T-cell (primary cell): ENCODE measurements around the gene CARMIL3. TPM values are rescaled to one million over a fixed set of nuclear protein-coding genes. Genes with fewer than 3 reads are reported as not detected.

ENCODE experiments used
- ATAC-seq, 4 experiments: fragments of 200-7000 bp in 3 of 4; fragments of 150-1000 bp in 1 of 4; cut with Tn5 transposase; replicated peaks in 1 of 4; 1 replicate in 3 of 4; 2 replicates in 1 of 4; pipeline ENCODE4 v1.10.0; 2021; ENCODE audit warnings: moderate library complexity in 3 of 4, mild to moderate bottlenecking in 2 of 4, moderate number of reproducible peaks in 1 of 4
- CTCF ChIA-PET, 2 donors: fragments of 300-600 bp; sonication (Branson Sonifier 250); formaldehyde crosslinking; loops; one replicate each; lab custom pipeline; 2022; ENCODE audit warnings: antibody characterized with exemption in 2 of 2; lab: Charles Lee
- POLR2A ChIA-PET, 2 donors: fragments of 300-600 bp; sonication (Branson Sonifier 250); formaldehyde crosslinking; loops; one replicate each; lab custom pipeline; 2022; ENCODE audit warnings: antibody characterized with exemption in 2 of 2; lab: Charles Lee
- DNase-seq, 35 experiments: peaks; one replicate each; pipeline versions ENCODE4 v3.0.0 to v3.0.0-alpha.2; 2013 to 2023
- H3K27ac ChIP-seq: one replicate; pipeline ENCODE4 v1.5.1; 2013; ENCODE audit warnings: low read length
- H3K27me3 ChIP-seq, 2 experiments: replicated peaks in 1 of 2; 1 replicate in 1 of 2; 2 replicates in 1 of 2; pipeline versions ENCODE4 v1.6.1 to v1.7.0; 2013; ENCODE audit warnings: low read length in 1 of 2, mixed read lengths in 1 of 2; ENCODE audit not compliant: control insufficient read depth in 2 of 2, insufficient read depth in 2 of 2; ENCODE audit errors: extremely low read depth in 1 of 2
- H3K36me3 ChIP-seq, 2 donors: 1 replicate in 1 of 2; 2 replicates in 1 of 2; pipeline versions ENCODE4 v1.6.1 to v1.7.0; 2013; ENCODE audit warnings: low read length in 1 of 2; ENCODE audit not compliant: control insufficient read depth in 2 of 2, insufficient read depth in 1 of 2; ENCODE audit errors: extremely low read depth in 1 of 2
- H3K4me1 ChIP-seq, 2 experiments: 1 replicate in 1 of 2; 2 replicates in 1 of 2; pipeline versions ENCODE4 v1.6.1 to v1.7.0; 2013; ENCODE audit warnings: low read length in 2 of 2, mixed read lengths in 1 of 2; ENCODE audit not compliant: insufficient read depth in 2 of 2, control insufficient read depth in 1 of 2; ENCODE audit errors: extremely low read depth in 1 of 2
- H3K4me3 ChIP-seq, 2 donors: 1 replicate in 1 of 2; 2 replicates in 1 of 2; pipeline versions ENCODE4 v1.5.1 to v1.7.0; 2013; ENCODE audit warnings: mild to moderate bottlenecking in 2 of 2, low read length in 1 of 2, moderate library complexity in 1 of 2; ENCODE audit not compliant: control insufficient read depth in 1 of 2; ENCODE audit errors: extremely low read depth in 1 of 2
- H3K9me3 ChIP-seq: 2 replicates; pipeline ENCODE4 v1.7.0; 2013
- H3K27ac Mint-ChIP-seq, 2 donors: one replicate each; pipeline ENCODE4 v1.8.0; 2020 to 2021; ENCODE audit warnings: mild to moderate bottlenecking in 2 of 2, mixed read lengths in 2 of 2
- H3K27me3 Mint-ChIP-seq, 2 donors: one replicate each; pipeline ENCODE4 v1.8.0; 2021 to 2022; ENCODE audit warnings: mixed read lengths in 2 of 2
- H3K36me3 Mint-ChIP-seq: one replicate; pipeline ENCODE4 v1.8.0; 2021; ENCODE audit warnings: mixed read lengths
- H3K4me1 Mint-ChIP-seq, 3 donors: one replicate each; pipeline ENCODE4 v1.8.0; 2020 to 2022; ENCODE audit warnings: mixed read lengths in 3 of 3, mild to moderate bottlenecking in 1 of 3
- H3K4me3 Mint-ChIP-seq, 3 donors: one replicate each; pipeline ENCODE4 v1.8.0; 2020 to 2022; ENCODE audit warnings: mild to moderate bottlenecking in 3 of 3, mixed read lengths in 3 of 3, moderate library complexity in 3 of 3
- H3K9me3 Mint-ChIP-seq, 3 donors: one replicate each; pipeline ENCODE4 v1.8.0; 2020 to 2022; ENCODE audit warnings: mixed read lengths in 3 of 3
- WGBS: methylation state at CpG from one replicate; pipeline ENCODE4 v1.1.5; 2013; ENCODE audit warnings: missing lambda C conversion rate; ENCODE audit not compliant: insufficient coverage; 5-methylcytosine and 5-hydroxymethylcytosine counted together
- total RNA-seq, 35 experiments: library from RNA in 6 of 35; stranded (reverse) in 6 of 35; fragments of 120-200 nt in 1 of 35; gene quantifications; one replicate each; pipeline versions ENCODE4 v1.2.1 to v1.2.4 and lab custom pipeline; 2013 to 2026

CARMIL3 gene
- total RNA-seq, 5 donors from 2014 or later (not counting 1 experiment from before 2014, with no cell fraction given): 0.38 to 1.9 (median 0.59) TPM

DNA sequence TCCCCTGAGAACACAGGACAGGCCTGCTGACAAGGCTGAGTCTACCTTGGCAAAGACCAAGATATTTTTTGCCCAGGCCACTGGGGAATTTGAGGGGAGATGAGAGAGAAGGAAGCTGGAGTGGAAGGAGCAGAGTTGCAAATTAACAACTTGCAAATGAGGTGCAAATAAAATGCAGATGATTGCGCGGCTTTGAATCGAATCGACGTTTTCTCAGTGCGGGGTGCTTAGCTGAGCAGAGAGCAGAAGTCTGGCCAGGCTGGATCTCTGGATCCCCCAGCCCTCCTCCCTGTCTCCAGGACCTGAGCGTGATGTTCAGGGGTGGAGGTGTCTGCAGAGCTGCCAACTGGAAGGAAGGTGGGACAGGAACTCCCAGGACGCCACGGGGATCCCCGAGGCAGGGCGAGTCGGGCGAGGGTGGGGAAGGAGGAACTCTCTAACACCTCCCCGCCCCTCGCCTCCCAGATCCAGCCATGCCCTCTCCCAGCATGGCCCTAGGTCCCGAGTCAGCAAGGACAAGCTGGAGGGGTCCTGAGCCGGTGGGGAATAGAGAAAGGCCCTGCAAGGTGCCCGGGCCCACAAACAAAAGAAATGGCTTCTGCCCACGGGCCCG lies 527 bp upstream of the CARMIL3 start:
- 3% methylated on average over 3 of the region's 20 CpGs for WGBS
- no peaks in the 10 kb centered on the region for H3K36me3 ChIP-seq
- H3K9me3 ChIP-seq: no peaks in the 10 kb centered on the region
- peaks cover 2 to 23% of the 10 kb centered on the region in 2 experiments for H3K4me1 ChIP-seq
- peaks cover 0 to 39% of the 10 kb centered on the region in 2 experiments for H3K27me3 ChIP-seq
- POLR2A ChIA-PET: no interaction called here
- Mint-ChIP-seq H3K27me3 (peaks cover 11 to 25% of the 10 kb centered on the region in 2 donors), H3K27ac (no peak overlapping the region), H3K4me1 (peaks cover 10 to 20% (median 16%) of the 10 kb centered on the region in 3 donors), H3K36me3 (no peaks in the 10 kb centered on the region), H3K9me3 (no peaks in the 10 kb centered on the region), H3K4me3 (peak overlapping the region; percentile 79 to 83 (median 80))
- ATAC-seq (peak in 2 of 4 experiments; percentile 9 to 12), DNase-seq (peak in 3 of 35 experiments; percentile 5 to 25 (median 11))
- CTCF ChIA-PET: no interaction called here
- H3K27ac ChIP-seq: no peak overlapping the region
- H3K4me3 ChIP-seq: peak overlapping the region; percentile 52 to 53

DNA sequence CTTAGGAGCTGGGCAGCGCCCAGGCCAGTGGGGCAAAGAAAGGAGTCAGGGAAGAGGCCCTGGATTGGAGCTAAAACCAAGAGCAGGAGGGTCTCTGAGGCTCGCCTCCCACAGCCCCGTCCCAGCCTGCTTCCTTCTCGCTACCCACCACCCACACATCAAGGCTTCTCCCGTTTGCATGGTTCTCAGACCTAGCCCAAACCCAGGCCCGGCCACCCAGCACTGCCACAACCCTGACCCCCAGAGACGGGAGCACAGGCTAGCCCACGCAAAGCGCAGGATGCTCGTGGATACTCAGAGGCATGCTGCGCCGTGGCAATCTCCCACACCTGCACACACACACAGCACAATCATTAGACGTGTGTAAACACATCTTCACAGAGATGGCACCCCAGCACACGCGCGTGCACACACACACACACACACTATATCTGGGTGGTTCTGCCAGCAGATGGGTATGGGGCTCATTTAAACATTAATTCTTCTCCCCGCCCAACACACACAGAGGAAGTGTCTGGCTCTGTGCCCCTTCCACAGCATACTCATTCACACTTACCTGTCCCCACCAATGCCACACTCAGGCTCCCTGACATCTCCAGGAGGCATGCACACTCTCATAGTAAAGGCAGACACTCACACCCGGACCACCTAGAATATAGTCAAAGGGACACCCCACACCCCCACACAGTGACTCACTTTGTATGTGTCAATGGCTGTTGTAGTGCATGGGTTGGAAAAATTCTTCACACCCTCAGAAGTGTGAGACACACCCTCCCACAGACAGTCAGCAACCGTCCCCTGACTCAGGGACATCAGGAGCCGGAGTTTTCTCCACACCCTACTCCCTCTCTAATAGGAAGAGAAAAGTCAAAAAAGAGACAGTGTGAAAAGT lies 1.1 kb downstream of the CARMIL3 start:
- Mint-ChIP-seq H3K27ac (peak overlapping the region in 1 of 2 donors; percentile 20), H3K4me1 (peaks cover 10 to 20% (median 16%) of the 10 kb centered on the region in 3 donors), H3K27me3 (peaks cover 11 to 23% of the 10 kb centered on the region in 2 donors), H3K4me3 (peak overlapping the region; percentile 74 to 81 (median 80)), H3K36me3 (no peaks in the 10 kb centered on the region), H3K9me3 (no peaks in the 10 kb centered on the region)
- CTCF ChIA-PET: no interaction called here
- ATAC-seq (peak in 1 of 4 experiments; percentile 14), DNase-seq (peak in 5 of 35 experiments; percentile 3 to 46 (median 15))
- Histone ChIP-seq H3K36me3 (no peaks in the 10 kb centered on the region), H3K9me3 (no peaks in the 10 kb centered on the region), H3K27me3 (peaks cover 0 to 42% of the 10 kb centered on the region in 2 experiments), H3K4me1 (peaks cover 2 to 23% of the 10 kb centered on the region in 2 experiments), H3K27ac (no peak overlapping the region), H3K4me3 (peak overlapping the region; percentile 52 to 69)
- POLR2A ChIA-PET: no interaction called here
- WGBS: 49% methylated on average over 15 of the region's 20 CpGs

DNA sequence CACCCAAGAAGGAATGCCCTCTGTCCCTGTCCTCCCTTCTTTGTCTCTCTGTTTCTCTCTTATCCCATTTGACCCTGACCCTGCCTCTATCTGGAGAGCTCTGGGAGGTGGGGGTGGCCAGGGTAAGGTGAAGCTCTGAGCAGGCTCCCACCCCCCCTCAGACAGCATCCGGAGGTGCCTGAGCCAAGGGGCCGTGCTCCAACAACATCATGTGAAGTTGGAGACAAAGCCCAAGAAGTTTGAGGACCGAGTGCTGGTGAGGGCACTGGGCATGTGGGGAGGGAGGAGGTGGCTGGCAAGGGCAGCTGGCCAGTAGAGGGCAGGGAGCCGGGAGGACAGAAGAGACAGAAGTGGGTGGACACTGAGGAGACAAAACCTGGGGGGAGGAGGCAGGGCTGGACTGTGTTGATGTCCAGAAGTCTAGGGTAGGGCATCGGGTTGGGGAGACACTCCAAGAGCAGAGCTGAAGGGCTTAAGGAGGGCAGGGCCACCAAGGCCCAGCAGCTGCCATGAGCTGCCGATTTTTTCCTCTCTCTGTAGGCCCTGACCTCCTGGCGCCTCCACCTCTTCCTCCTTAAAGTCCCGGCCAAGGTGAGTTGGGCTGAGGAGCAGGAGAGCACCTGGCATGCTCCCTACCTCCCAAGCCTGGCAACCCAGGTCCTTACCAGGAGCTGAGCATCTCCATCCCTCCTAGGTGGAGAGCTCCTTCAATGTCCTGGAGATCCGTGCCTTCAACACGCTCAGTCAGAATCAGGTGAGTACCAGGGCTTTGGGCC lies 1.9 kb downstream of the CARMIL3 start:
- DNase-seq (no peak), ATAC-seq (no peak)
- Histone ChIP-seq H3K36me3 (no peaks in the 10 kb centered on the region), H3K27ac (no peak overlapping the region), H3K27me3 (peaks cover 0 to 42% of the 10 kb centered on the region in 2 experiments), H3K4me3 (no peak overlapping the region), H3K9me3 (no peaks in the 10 kb centered on the region), H3K4me1 (peaks cover 2 to 23% of the 10 kb centered on the region in 2 experiments)
- H3K27me3 Mint-ChIP-seq: peaks cover 11 to 23% of the 10 kb centered on the region in 2 donors
- ChIA-PET POLR2A (no interaction called here), CTCF (interaction anchor here in 1 of 2 donors (0.8 to 1.1 kb wide), 2 partner anchors 36 to 279 kb away, joined by 3 to 4 read pairs; no protein-coding TSS in a partner anchor)
- H3K27ac Mint-ChIP-seq: peak overlapping the region in 1 of 2 donors; percentile 20
- H3K9me3 Mint-ChIP-seq: no peaks in the 10 kb centered on the region
- H3K36me3 Mint-ChIP-seq: no peaks in the 10 kb centered on the region
- 62% methylated on average over 3 of the region's 10 CpGs for WGBS
- peaks cover 10 to 20% (median 16%) of the 10 kb centered on the region in 3 donors for H3K4me1 Mint-ChIP-seq
- peak overlapping the region in 2 of 3 donors; percentile 80 to 81 for H3K4me3 Mint-ChIP-seq

DNA sequence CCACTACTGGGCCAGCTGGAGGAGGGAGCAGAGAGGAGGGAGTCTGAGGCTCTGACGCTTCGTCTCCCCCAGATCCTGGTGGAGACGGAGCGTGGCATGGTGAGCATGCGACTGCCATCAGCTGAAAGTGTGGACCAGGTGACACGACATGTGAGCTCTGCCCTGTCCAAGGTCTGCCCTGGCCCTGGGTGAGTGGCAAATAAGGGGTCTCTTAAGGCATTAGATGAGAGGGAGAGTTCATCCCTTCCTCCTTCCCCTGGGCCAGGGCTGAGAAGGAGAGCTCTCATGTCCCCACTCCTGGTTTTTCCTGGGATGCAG lies 2.5 kb downstream of the CARMIL3 start:
- no peaks in the 10 kb centered on the region for H3K36me3 Mint-ChIP-seq
- POLR2A ChIA-PET: no interaction called here
- Histone ChIP-seq H3K36me3 (no peaks in the 10 kb centered on the region), H3K27me3 (peaks cover 0 to 42% of the 10 kb centered on the region in 2 experiments), H3K9me3 (no peaks in the 10 kb centered on the region), H3K4me3 (no peak overlapping the region), H3K27ac (no peak overlapping the region), H3K4me1 (peaks cover 2 to 23% of the 10 kb centered on the region in 2 experiments)
- H3K27ac Mint-ChIP-seq: no peak overlapping the region
- peaks cover 11 to 23% of the 10 kb centered on the region in 2 donors for H3K27me3 Mint-ChIP-seq
- CTCF ChIA-PET: interaction anchor here in 1 of 2 donors (0.8 to 1.1 kb wide), 2 partner anchors 36 to 279 kb away, joined by 3 to 4 read pairs; no protein-coding TSS in a partner anchor
- H3K4me3 Mint-ChIP-seq: no peak overlapping the region
- DNase-seq: no peak
- peaks cover 10 to 18% (median 16%) of the 10 kb centered on the region in 3 donors for H3K4me1 Mint-ChIP-seq
- WGBS: 80% methylated on average over 5 of the region's 6 CpGs
- no peak for ATAC-seq
- no peaks in the 10 kb centered on the region for H3K9me3 Mint-ChIP-seq

DNA sequence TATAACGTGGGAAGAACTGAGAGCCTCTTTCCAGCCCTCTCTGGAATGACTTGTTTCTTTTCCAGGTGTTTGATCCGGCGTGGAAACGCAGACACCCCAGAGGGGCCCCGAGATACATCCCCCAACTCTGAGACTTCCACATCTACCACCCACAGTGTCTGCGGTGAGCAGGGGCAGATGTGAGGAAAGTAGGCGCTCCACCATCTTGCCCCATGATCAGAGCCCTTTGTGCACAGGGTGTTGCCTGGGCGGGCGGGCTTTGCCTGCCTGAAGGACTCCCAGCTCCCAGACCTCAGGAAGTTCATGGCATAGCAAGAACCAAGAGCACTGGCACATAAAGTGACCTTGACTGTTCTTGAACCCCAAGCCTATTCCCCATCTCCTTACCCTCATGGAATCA lies 2.8 kb downstream of the CARMIL3 start:
- Mint-ChIP-seq H3K9me3 (no peaks in the 10 kb centered on the region), H3K4me3 (no peak overlapping the region), H3K27me3 (peaks cover 11 to 23% of the 10 kb centered on the region in 2 donors), H3K4me1 (peaks cover 10 to 18% (median 16%) of the 10 kb centered on the region in 3 donors), H3K27ac (no peak overlapping the region), H3K36me3 (no peaks in the 10 kb centered on the region)
- Histone ChIP-seq H3K27ac (no peak overlapping the region), H3K9me3 (no peaks in the 10 kb centered on the region), H3K27me3 (peaks cover 0 to 42% of the 10 kb centered on the region in 2 experiments), H3K4me3 (no peak overlapping the region), H3K36me3 (no peaks in the 10 kb centered on the region), H3K4me1 (peaks cover 2 to 23% of the 10 kb centered on the region in 2 experiments)
- 100% methylated on average over 5 of the region's 9 CpGs for WGBS
- no peak for DNase-seq
- no peak for ATAC-seq
- ChIA-PET CTCF (interaction anchor here in 1 of 2 donors (1.1 kb wide), 1 partner anchor 35 kb away, joined by 4 read pairs; no protein-coding TSS in a partner anchor), POLR2A (no interaction called here)
